HG02759 (cell line): ENCODE results near the gene DNMBP.
A peak's percentile ranks its signal among the peaks of the same experiment; 100 is the strongest.
"Not testable (repeated sequence)": the region's sequence is repeated elsewhere in the genome, so short reads cannot be mapped to it uniquely, and the experiment has no call there.

ENCODE experiments used
- ATAC-seq: cut with Tn5 transposase; IDR thresholded peaks from one replicate; pipeline ENCODE4 v1.9.1; 2021; ENCODE audit warnings: mild to moderate bottlenecking, moderate library complexity; ENCODE audit not compliant: unreplicated experiment

Gene DNMBP

DNA sequence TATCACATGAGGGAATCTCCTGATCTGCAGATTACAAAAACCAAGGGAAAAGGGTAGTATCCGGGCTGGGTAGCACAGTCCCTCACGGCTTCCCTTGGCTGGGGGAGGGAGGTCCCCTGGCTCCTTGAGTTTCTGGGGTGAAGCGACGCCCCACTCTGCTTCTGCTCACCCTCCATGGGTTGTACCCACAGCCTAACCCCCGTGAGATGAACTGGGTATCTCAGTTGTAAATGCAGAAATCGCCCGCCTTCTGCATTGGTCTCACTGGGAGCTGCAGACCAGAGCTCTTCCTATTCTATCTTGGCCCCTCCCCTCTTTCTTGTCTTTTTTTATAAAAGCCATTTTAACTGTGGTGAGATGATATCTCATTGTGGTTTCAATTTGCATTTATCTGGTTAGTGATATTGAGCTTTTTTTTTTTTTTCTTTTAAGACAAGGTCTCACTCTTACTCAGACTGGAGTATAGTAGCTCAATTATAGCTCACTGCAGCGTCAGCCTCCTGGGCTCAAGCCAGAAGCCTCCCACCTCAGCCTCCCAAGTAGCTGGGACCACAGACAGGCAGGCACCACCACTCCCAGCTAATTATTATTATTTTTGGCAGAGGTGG is 139.5 kb downstream of the DNMBP start:
- no peak for ATAC-seq

DNA sequence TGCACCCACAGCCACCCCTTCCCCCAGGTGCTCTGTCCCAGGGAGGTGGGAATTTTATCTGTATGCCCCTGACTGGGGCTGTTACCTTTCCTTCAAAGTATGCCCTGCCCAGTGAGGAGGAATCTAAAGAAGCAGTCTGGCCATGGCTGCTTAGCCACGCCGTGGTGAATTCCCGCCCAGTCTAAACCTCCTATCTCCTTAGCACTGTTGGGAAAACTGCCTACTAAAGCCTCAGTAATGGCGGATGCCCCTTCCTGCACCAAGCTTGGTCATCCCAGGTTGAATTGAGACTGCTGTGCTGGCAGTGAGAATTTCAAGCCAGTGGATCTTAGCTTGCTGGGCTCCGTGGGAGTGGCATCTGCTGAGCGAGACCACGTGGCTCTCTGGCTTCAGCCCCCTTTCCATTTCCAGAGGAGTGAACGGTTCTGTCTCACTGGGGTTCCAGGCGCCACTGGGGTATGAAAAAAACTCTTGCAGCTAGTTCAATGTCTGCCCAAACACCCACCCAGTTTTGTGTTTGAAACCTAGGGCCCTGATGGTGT is 140.1 kb downstream of the DNMBP start:
- no peak for ATAC-seq

DNA sequence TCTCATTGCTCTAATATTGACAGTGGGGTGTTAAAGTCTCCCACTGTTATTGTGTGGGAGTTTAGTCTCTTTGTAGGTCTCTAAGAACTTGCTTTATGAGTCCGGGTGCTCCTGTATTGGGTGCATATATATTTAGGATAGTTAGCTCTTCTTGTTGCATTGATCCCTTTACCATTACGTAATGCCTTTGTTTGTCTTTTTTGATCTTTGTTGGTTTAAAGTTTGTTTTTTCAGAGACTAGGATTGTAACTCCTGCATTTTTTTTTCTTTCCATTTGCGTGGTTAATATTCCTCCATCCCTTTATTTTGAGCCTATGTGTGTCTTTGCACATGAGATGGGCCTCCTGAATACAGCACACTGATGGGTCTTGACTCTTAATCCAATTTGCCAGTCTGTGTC is 142.5 kb downstream of the DNMBP start:
- not testable (repeated sequence) for ATAC-seq

DNA sequence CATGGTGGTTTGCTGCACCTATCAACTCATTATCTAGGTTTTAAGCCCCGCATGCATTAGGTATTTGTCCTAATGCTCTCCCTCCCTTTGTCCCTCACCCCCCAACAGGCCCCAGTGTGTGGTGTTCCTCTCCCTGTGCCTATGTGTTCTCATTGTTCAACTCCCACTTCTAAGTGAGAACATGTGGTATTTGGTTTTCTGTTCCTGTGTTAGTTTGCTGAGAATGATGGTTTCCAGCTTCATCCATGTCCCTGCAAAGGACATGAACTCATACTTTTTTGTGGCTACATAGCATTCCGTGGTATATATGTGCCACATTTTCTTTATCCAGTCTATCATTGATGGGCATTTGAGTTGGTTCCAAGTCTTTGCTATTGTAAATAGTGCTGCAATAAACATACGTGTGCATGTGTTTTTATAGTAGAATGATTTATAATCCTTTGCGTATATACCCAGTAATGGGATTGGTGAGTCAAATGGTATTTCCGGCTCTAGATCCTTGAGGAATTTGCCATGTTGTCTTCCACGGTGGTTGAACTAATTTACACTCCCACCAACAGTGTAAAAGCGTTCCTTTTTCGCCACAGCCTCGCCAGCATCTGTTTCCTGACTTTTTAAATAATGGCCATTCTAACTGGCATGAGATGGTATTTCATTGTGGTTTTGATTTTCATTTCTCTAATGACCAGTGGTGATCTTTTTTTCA is 146.1 kb downstream of the DNMBP start:
- not testable (repeated sequence) for ATAC-seq

DNA sequence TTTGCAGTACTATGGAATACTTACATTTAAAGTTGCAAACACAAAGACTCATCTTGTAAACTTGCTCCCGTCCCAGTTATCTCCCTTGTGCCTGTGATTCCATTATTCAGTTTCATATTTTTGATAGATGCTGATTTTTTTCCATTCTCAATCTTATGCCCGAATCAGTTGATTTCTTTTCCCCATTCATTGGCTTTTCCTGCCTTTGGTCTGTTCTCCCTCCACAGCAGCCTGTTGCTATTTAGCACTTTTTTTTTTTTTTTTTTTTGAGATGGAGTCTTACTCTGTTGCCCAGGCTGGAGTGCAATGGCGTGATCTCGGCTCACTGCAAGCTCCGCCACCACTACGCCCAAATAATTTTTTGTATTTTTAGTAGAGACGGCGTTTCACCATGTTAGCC is 149.3 kb downstream of the DNMBP start:
- no peak for ATAC-seq

DNA sequence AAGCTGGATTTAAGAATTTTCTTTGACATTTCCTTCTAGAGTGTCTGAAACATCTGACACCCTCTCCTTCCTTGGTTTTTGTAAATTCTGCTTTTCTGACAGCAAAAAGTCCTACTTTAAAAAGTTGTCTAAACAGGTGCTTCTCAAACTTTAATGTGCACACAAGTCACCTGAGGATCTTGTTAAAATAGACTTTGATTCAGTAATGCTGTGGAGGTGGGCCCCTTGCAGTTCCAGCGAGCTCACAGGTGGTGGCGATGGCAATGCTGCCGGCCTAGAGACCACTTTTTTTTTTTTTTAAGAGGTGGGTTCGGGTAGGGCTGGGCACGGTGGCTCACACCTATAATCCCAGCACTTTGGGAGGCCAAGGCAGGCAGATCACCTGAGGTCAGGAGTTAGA is 150.2 kb downstream of the DNMBP start:
- no peak for ATAC-seq

DNA sequence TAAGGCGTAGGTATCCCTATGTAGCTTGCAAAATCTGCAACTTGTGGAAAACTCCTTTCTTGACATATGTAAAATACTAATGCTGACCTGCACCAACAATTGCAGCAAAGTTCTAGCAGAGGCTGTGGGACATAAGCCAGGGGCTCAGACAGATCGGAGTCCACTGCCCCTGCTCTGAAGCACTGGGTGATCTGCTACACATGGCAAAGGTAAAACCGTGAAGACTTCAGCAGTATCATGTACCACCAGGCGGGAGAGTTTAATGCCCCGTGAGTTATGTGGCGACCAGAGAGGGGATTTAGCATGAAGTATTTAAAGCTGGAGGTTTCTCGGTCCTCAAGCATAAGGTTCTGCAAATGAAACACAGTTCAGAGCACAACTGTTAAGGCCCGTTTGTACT is 150.9 kb downstream of the DNMBP start:
- ATAC-seq, result no peak

DNA sequence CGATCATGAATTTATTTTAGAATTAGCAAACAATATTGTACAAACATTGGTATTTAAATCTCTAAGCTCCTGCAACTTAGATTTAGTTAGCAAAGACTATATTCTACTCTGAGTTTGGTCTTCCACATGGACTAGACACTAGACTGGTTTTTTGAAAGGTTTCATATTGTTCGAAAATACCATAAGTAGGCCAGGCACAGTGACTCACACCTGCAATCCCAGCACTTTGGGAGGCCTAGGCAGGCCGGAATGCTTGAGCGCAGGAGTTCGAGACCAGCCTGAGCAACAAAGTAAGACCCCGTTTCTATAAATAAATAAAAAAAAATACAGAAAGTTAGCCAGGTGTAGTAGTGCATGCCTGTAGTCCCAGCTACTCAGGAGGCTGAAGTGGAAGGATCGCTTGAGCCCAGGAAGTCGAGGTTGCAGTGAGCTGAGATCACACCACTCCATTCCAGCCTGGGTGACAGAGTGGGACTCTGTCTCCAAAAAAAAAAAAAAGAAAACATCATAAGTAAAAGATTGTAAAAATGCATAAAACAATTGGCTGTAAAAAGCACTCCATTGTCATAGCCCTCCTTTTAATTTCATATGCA is 154.2 kb downstream of the DNMBP start:
- no peak for ATAC-seq

DNA sequence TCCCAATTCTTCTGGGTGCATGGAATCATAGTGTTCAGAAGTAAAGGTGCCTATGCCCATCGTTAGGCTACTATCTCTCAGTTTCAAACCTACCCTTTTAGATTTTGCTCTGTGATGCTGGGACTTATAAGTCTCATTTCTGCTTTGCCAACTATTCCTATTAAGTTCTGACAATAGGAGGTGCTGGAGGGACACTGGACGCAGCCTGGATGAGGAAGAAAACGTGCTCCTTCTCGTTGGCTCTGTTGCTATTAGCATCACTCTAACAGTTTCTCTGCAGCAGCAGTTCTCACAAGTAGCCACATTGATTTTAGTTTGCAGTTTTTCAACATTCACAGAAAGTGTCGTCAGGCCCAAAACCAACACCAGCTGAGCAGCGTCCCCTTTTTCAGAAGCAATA is 154.9 kb downstream of the DNMBP start:
- ATAC-seq, result no peak

DNA sequence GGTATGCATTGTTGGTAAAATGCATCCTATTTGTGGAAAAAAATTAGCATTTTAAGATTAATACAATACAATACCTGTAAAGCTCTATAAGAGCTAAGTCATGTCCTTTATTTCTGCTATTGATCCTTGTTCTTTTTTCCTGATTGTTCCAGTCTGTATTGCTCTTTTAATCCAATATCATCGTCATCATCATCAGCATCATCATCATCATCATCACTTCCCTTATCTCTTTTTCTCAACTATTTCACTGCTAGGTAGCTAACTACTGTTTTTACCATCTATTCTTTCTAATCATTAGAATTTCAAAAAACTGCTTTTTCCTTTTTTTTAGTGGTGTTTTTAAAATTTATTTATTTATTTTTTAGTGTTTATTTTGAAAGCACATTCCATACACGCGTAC is 156.1 kb downstream of the DNMBP start:
- ATAC-seq, result no peak

DNA sequence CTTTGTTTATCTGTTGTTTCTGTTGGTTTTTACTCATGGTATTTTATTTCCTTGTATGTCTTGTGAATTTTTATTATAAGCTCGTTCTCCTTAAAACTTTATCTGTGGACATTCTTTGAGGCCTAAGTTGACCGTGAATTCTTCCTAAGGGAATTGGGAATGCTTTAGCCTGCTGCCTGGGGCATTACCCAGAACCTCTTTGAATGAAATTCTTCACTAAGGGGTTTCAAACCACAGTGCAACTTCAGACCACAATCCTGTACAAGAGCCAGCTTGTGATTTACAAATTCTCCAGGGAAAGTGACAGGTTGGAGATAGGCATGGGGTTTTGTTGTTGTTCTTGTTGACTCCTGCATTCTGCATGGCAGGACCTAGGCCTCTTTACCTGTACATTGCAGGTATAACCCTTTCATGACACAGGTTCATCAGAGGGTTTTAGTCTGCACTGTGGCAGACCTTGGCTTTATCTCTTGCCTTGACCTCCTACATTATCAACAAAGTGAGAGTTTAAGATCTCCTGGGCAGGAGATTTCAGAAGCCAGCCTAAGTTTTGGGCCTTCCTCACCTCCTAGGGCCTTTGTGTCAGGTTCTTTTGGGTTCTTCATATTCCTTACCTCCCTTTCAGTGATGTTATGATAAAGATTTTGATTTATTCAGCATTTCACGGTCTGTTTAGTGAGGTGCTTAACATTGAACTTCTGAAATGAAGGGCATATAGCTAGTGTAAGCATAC is 157.1 kb downstream of the DNMBP start:
- no peak for ATAC-seq

DNA sequence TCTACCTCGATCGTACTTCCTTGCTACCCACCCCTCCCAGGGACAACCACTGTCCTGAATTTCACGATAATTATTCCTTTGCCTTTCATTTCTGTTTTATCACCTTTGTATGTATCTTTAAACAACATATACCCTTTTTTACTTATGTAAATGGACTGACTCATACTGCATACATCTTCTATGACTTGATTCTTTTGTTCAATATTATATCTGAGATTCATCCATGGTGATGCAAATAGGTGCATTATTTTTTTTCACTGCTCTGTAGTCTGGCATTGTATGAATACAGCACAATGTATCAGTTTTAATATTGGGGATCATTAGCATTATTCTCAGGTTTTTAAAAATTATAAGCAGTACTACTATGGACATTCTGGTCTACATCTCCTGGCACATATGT is 157.9 kb downstream of the DNMBP start:
- no peak for ATAC-seq

DNA sequence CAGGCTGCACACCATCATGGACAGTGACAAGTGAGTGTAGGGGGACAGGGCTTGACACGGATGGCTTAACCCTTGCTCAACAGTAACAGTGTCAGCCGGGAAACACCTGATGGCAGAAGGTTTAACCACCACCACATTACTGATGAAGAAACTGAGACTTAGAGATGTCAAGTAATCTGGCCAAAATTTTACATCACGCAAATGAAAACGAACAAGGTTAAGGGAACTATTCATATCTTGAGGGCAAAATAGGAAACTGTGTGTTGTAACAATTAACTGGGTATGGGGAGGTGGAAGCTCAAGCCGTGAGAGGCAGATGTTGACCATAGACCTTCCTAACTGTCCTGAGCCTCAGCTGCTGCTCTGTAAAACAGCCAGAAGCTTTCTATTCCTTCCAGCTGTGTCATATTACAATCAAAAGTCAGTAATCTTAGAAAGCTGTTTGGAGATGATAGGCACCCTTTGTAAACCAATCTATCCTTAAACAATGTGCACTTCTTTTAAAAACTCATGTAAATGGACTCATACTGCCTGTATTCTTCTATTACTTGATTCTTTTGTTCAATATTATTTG is 158.9 kb downstream of the DNMBP start:
- ATAC-seq, result no peak

DNA sequence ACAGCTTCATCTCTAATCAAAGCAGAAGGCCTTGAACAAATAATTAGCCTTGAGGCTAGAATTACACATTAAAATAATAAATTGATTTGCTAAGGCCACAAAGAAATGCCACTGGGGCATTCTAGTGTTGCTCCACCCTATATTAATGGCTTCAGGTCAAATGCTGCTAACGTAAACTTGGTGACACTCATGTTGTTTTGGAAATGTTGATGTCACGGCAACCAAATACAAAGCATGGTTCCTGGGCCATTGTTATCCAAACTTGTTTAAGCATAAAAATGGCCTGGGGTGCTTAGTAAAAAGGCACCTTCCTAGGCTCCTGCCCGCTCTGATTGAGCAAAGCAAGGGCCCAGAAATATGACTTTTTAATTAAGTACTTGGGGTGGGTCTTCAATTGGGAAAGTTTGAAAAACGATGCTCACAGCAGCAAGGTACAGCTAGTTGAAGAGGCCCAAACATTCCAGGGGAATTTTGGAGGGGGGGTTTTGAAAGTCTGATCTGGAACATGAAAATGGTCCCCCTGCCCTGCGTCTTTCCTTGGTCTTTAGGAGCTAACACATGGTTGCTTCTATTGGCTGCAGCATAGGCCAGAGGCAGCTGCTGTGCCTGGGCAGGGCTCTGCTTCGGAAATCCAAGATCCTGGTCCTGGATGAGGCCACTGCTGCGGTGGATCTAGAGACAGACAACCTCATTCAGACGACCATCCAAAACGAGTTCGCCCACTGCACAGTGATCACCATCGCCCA is 159.6 kb downstream of the DNMBP start:
- no peak for ATAC-seq

DNA sequence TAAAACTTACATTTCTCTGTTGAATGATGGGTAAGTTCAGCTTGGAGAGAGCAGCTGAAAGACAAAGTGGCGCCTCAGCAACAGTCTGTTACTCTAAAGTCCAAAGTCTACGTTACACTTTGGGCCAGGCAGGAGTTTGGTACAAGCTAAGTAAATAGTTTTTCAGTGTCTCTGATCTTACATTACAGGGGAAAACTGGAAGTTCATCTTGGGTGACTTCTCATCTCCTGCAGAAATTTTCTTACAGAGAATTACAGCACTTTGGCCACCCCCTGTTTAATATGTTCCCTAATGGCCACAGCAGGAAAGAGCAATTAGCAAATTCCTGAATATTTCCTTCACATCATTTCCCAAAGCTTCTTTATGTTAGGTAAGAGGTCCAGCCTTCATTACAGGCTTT is 160.2 kb downstream of the DNMBP start:
- no peak for ATAC-seq

DNA sequence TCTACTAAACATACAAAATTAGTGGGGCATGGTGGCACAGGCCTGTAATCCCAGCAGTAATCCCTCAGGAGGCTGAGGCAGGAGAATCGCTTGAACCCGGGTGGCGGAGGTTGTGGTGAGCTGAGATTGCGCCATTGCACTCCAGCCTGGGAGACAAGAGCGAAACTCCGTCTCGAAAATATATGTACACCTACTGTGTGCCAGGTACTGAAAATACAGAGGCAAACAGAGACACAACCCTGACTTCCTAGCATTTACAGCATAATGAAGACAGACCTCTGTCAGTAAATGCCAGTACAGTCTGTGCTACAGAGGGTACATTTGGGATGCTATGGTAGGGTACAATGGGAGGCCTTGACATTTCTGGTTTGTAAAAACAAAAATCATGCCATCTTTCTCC is 160.7 kb downstream of the DNMBP start:
- no peak for ATAC-seq

DNA sequence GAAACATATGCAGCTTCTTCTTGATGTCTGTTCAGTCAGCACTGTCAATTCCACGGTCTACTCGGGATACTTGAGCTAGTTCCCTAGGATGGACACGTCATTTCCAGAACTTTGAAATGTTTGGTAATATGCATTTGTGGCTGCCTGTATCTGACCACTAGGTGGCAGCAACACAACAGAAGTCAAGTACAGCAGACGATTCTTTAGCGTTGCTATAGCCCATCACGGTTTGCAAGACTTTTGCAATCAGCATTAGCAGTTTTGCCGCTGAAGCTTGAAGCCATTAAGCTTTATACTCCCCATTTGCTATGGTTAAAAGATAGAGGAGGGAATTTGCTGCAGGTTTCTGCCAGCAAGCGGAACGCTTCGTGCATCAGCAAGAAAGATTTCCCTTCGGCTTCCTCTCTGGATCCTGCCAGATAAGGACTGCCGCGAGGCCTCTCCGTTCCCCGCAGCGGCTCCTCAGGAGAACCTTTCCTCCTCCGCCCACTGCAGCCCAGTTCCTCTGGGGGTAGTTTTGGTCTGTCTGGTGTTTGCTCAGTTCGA is 163.8 kb downstream of the DNMBP start:
- ATAC-seq, result peak; percentile 71

DNA sequence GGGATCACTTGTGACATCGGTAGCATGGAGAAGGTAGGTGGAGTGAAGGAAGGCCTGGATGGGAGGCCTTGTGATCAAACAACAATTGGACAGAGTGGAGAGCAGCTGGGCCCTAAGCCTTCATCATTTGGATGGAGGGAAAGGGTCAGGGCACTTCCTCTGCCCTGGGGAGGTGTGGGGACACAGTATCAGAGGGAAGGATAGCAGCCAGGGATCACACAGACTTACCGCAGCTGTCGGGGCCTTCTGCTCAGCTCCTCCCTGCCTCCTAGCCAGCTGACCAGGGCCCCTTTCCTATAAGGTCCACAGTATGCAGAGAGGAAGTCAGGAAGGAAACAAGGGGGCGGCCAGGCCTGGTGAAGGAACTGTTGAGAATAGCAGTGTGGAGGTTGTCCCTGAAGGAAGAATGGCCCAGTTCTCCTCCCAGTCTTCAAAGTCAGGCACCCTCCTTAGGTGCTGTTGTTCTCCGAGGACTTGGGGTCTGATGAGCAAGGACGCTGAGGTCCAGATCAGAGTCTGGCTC is 165.3 kb downstream of the DNMBP start:
- ATAC-seq, result no peak

DNA sequence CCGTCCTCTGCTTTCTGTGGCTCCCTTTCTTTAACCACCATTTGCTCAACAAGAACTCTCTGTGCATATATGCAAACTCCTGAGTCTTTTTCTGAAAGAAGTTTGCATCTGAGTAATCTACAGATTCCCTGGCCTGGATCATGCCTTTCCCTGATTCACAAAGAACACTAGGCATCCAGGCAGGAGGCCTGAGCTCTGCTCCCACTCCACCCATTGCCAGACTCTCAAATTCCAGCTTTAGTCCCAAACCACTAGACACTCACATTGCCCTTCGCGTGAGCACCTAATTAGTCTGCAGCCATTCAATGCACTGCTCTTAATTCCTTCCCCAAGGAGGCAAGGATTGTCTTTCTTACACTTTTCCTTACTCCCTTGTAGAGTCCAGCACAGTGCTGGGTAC is 166.4 kb downstream of the DNMBP start:
- ATAC-seq, result no peak

DNA sequence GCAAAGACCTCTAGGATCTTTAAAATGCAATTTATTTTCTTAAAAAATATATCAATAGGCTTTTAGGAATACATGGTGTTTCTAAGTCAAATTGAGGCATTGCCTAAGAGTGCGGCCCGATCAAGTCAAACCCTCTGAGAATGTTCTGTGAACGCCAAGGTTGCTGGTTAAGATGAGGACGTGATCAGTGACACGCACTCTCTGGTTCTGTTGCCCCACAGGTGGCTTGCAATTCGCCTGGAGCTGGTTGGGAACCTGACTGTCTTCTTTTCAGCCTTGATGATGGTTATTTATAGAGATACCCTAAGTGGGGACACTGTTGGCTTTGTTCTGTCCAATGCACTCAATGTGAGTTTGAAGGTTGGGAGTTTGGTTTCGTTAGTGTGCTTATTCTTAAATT is 168.0 kb downstream of the DNMBP start:
- ATAC-seq, result no peak
